ELR (cell line): ENCODE measurements around the gene G3BP1.
A peak's percentile ranks its signal among the peaks of the same experiment; 100 is the strongest.
"Not testable (repeated sequence)": the region's sequence is repeated elsewhere in the genome, so short reads cannot be mapped to it uniquely, and the experiment has no call there.

Experiments used
- DNase-seq: peaks from one replicate; pipeline ENCODE4 v3.0.0-alpha.2; 2015; ENCODE audit warnings: low read depth

The G3BP1 gene

DNA sequence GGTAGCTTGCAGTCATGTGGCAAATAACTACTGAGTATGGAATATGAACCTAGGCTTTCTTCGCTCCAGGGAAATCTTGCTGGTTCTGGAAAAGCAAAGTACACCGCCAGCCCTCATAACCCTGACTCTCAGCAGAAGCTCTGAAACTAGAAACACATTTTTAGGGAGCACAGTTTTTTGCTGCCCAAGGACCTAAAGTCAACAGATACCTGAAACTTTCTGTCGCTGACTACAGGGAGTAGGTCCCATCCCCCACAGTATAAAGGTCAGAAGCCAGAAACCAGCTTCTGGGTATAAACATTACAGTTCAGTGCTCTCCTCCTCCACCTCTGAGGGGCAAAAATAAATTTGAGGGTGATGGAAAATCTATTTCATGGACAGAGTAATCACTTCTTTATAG lies 16.4 kb upstream of the G3BP1 start:
- DNase-seq: no peak

DNA sequence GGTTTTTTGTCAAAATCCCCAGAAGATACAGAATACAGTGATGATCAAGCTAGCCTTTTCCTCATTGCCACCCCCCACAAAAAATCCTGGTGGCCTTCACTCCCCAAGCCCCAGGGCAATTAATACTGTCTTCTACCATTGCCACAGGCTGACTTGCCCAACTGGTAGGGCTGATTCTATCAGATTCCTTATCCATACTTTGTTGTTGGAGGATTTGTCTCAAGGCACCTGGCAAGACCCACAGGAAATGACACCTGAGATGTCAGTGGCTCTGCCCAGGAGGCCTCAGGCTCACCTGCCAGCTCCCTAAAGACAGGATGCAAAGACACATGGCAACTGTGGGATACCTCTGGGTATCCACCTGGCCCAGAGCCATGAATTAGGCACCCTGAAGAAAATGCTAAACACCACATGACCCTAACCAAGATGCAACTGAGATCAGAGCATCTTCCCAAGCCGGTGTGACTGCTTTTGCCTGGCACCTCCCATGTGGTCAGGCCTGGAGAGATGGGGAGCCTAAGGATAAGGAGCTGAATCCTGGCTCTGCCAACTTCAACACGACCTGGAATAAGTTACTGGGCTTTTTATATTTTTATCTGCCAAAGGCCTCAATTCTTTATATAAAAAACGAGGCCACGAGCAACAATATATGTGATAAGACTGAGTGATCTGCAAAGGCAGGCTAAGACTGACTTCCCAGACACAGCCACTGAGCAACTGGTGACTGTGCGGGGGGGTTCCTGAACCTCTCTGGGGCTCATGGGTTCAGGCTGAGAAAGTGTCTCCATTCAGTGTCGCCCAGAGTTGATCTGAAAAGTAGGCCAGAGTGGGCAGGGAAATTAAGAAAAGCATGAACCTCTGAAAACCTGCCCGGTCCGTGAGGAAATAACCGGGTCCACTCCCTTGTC lies 14.3 kb upstream of the G3BP1 start:
- DNase-seq: peak; percentile 54

DNA sequence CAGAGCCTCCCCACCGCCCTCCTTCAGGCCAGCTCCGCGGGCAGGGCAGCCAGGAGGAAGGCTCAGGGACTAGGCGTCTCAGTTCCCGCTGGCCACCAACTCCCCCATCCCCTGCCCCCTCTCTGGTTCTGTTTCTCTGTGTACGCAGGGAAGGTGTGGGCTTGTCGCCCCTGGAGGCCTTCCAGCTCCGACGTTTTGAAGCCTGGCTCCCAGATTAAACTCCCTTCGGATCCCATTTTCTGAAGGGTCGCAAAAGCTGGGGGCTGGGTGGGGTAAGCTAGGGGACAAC lies 13.7 kb upstream of the G3BP1 start:
- DNase-seq: peak; percentile 46

DNA sequence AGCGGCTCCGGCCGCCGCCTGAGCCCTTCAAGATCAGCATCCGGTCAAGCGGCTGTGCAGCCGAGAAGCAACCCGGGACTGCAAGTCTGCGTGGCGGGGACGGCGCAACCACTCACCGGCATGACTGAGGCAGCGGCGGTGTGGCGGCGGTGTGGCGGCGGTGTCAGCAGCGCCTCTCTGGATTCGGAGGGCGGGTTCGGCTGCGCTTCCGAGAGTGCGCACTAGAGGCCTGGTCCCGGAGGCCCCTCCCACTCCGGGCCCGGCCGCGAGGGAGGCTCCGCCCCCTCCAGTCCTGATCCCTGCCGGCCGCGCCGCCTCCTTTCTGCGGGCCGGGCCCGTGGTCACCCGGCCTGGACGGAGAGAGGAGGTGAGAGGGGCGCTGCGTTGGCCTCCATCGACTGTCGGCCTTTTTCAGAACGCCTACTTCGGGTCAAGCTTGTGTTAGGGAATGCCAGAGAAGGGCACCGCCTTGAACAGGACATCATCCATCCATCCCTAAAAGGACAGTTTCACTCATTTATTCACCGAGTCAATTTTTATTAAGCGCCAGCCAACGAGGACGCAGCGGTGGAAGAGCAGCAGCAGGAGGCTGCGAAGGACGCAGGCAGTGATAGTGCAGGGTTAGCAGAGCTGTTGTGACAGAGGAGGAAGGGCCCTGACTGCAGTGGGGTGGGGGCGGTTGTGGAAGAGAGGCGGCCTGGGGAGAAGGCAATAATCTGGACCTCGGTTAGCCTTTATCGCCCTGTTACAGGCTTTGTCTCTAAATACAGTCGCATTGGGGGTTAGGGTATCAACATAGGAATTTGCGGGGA lies 13.1 kb upstream of the G3BP1 start, which contains the start of gene ATOX1:
ATOX1 (minus strand) TSS at position 202 of the 812 bp plus-strand sequence; CDS start at position 122, 80 bp downstream.
- DNase-seq: peak; percentile 95

DNA sequence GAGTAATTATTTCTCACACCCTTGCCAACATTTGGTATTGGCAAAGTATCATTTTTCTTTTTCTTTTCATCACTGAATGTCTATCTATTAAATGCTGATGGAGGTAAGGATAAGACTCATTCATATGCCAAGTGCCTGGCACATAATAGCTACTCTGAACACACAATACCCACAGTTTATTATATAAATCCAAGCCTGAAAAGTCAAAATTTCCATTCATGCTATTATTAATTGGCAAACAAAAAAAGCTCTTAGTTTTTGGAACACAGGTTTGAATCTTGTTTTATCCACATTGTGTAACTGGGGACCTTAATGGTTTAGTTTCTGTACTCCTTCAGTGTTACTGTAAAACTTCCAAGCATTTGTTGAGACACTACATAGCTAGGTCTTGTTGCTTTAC lies 7.0 kb upstream of the G3BP1 start:
- no peak for DNase-seq

DNA sequence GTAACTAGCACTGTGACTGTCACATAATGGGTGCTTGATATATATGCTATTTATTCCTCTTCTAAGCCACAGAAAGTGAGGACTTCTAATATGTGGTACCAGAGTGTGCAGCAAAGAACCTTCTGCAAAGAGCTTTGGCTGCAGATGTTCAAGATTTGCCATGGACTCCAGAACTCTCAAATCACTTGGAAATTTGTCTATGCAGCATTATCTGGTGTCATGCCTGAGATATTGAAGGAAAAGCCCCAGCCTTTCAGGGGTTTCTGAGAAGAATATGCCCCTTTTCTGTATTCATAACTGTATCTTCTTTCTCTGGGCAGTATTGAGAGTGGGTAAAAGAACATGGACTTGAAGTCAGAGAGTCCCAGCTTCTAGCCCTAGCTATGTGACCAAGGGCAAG lies 4.8 kb upstream of the G3BP1 start:
- DNase-seq: no peak

DNA sequence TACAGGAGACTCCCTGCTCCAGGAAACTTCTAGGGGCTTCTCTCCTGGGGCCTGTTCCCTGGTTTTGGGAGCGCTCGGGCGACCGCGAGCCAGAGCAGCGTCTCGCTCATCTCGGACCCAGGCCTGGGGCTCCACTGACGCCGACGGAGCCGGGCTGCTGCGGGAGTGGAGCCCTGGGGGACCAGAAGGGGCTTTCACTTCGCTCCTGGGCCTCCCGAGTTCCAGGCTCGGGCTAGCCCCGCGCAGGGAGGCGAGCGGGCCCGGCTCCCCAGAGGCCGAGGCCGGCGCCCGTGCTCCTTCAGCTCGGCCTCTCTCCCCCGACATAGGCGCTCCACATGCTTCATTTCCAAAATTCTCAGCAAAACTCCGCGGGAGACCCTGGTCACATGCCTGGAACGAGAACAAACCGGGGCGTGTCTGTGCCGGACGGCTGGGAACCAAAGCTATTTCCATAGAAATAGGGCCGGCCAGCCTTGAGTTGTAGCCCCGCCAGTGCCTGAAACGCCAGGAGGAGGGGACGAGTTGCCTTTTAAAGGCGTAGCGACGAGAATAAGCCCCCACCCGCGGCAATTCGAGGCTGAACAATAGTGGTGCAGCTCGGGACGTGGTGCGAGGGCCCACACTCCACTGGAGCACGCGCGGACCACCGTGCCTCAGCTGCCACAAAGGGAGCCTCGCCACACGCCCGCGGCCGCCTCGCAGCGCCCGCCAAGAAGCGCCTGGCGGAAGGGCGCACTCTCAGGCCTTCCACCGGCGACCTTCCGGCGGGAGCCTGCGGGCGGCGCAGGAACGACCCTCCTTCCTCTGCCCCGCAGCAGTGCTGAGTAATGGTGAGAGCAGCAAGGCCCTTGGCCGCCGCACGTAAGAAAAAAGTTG lies 1.1 kb upstream of the G3BP1 start:
- DNase-seq: peak; percentile 82

DNA sequence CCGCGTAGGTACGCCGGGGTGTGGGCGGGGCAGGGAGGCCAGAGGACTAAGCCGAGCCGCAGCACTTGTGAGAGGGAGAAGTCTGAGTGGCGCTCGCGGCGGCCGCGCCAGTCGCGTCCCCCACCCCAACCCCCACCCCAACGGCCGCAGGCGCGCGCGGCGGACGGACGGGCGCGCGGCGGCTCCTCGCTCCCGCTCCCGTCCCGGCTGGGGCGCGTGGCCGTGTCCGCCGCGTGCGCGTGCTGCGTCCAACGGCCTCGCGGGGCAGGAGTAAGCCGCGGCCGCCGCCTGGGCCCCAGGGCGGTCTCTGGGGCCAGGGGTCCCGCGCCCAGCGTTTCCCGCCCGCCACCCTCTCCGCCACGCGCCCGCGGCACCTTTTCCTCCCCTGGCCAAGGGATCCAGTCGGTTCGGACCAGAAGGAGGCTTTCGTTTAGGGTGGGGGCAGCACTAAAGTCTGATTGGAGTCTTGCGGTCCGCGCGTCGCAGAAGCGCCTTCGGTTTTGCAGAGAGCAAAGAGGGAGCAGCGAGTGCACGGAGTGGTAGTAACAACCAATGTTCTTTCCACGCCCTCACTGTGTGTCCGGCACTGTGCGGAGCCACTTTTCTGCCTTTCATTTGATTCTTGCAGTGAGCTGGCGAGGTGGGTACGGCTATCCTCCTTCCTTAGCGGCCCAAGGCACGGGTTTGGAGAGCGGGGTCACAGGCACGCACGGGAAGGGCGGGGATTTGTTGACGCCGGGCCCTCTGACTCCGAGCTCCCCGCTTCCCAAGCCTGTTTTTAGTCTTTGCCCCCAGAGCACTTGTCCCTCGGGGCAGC lies 483 bp downstream of the G3BP1 start:
- DNase-seq: peak; percentile 60

DNA sequence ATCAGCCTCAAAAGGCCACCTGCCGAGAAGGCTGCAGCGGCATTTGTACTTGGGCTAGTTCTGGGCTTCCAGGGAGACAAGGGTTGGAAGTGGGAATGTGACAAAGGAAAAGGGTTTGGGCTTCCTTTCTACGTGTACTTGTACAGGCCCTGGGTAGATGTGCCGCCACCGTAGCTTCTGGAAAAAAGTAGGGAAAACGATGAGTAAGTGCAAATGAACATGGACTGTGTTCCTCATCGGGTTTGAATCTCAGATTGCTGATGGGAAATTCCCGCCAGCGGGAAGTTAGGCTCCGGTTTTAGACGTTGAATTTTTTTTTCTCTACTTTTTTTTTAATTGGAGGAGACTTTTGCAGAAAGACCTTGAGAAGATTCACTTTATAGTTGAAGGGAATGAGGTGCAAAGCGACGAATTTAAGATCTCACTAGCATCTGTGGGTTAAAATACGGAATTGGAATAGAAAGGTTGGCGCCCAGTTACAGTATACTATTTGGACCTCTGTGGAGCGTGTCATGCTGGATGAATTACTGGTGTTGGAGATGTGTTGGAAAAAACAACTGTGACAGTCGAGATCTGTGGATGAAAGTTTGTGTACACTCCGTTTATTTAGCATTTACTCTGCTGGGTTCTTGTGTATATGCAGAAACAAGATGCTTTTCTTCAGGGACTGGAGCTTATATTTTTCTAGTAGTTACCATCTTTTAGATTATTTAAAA lies 1.2 kb downstream of the G3BP1 start:
- DNase-seq: peak; percentile 61

DNA sequence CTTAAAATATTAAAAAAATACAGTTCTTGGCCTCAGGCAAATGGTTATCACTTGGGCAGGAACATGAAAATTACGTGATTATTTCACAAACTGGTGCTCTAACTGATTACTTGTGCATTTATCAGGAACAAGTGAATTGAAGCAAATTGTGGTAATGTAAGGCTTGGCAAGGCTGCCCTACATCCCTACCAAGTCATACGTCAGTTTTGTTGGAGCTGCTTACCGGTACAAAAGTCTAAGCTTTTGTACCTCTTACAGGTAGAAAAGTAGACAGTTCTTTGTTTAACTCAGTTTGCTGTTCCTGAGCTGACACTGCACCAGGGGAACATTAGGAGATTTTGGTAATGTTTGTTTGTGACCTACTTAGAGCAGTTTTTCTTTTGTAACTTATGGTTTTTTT lies 2.2 kb downstream of the G3BP1 start:
- peak; percentile 22 for DNase-seq

DNA sequence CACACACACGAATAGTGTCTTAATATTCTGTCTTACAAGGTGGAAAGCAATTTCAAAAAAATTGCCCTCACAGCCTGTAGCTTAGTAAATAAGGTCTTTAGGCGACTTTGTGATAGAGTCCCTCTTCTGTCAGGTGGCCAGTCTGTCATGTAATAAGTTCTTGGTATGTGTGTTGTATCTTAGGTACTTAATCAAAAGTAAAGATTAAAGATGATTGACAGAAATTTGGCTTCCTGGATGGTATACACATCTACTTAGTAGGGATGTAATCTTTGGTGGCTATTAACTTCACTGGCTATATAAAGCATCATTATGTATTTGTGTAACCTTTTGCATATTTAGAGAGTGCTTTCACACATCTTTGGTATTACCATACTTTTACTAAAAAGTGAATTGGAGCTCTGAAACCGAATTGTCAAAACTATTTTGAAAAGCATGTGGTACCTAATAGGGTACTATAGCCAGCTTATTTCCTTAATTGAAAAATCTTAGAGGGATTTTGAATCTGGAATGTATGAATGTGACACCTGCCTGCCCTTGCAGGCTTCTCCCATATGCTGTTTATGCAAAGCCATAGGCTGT lies 3.4 kb downstream of the G3BP1 start:
- DNase-seq: no peak

DNA sequence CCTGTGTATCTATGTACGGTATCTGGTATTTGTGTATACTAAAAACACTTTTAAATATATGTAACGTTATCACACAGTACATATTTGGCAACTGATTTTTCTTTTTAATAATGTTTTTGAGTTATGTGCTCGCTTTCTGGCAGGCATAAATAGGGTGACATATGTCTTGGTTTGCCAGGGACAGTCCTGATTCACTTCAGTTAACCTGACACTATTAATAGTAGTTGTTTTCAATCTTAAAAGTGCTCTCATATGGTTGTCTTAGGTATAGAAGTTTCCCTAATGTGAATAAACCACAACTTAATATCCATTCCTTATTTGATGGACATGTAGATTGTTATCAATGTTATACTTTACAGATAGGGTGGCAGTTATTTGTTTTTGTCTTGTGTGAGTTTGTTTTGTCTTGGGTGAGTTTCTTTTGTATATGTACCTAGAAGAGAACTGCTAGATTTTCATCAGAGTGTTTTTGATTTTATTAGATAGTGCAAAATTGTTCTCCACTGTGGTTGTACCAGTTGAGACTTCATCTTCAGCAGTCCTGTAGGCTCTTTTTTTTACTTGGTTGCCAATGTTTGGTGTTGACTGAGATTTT lies 7.9 kb downstream of the G3BP1 start:
- DNase-seq: no peak

DNA sequence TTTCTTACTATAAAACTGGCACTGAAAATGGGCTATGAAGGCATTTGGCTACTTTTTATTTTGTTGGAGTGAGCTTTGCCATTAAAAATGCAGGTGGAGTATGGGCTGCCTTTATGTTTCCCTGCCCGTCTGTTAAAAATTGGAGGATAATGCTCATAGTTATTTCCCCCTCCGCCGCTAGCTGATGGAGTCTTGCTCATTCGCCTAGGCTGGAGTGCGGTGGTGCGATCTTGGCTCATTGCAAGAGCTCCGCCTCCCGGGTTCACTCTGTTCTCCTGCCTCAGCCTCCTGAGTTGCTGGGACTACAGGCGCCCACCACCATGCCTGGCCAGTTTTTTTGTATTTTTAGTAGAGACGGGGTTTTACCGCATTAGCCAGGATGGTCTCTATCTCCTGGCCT lies 8.6 kb downstream of the G3BP1 start:
- DNase-seq: no peak

DNA sequence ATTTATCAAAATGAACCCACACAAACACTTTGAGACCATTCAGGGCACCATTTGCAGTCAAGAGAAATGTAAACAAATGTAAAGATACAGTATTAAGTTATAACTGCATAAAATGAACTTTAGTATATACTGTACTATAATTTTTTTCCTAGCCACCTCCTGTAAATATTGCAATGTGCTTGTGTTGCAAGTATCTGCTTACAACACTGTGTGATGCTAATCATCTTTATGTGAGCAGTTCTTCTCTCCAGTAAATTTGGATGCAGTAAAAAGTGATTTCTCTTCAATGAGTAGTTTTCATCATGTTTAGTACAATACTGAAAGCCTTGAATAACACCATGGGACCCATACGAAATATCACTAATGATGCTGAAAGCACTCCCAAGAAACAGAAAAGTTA lies 9.4 kb downstream of the G3BP1 start:
- DNase-seq: no peak

DNA sequence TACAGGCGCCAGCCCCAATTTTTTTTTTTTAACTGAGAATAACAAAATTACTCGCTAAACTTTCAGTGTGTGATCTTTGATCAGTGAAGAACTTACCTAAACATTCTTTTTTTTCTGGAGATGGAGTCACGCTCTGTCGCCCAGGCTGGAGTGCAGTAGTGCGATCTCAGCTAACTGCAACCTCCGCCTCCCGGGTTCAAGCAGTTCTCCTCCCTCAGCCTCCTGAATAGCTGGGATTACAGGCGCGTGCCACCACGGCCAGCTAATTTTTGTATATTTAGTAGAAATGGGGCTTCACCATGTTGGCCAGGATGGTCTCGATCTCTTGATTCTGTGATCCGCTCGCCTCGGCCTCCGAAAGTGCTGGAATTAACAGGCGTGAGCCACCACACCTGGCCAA lies 11.9 kb downstream of the G3BP1 start:
- not testable (repeated sequence) for DNase-seq

DNA sequence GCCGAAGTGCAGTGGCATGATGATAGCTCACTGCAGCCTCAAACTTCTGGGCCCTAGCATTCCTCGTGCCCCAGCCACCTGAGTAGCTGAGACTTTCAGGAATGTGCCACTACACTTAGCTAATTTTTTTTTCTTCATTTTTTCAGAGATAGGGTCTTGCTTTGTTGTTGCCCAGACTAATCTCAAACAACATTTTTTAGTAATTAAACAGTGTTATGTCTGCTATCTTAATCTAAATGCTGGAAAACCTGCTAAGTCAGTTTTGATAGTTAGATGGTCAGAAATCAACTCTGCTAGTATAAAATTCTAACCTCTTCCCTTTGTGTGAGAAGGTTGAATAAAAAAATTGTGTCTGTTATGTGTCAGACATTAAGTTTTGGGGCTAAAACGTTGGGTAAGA lies 12.4 kb downstream of the G3BP1 start:
- DNase-seq: no peak

DNA sequence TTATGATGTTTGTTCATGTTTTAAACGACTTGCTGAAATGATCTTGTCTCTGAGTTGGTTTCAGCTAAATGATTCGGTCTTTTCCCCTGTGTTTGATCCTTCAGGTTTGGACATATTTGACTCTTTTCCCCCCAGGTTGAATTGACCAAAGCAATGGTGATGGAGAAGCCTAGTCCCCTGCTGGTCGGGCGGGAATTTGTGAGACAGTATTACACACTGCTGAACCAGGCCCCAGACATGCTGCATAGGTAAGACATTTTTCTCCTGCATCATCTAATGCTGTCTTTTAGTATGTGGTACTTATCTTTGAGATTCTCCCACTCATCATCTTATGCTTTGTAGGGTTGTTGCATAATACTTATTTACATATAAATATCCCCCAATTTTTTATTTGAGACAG lies 14.7 kb downstream of the G3BP1 start:
- DNase-seq: no peak

DNA sequence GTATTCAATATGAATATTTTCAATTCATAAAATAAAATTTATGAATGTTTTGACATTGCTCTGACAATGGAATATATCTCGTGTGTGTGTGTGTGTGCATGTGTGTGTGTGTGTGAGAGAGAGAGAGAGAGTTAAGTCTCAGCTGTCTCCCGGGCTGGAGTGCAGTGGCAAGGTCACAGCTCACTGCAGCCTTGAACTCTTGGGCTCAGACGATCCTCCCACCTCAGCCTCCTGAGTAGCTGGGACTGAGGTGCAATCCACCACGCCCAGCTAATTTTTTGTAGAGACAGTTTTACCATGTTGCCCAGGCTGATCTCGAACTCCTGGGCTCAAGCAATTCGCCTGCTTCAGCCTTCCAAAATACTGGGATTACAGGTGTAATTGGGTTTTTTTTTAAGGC lies 16.1 kb downstream of the G3BP1 start:
- DNase-seq: no peak

DNA sequence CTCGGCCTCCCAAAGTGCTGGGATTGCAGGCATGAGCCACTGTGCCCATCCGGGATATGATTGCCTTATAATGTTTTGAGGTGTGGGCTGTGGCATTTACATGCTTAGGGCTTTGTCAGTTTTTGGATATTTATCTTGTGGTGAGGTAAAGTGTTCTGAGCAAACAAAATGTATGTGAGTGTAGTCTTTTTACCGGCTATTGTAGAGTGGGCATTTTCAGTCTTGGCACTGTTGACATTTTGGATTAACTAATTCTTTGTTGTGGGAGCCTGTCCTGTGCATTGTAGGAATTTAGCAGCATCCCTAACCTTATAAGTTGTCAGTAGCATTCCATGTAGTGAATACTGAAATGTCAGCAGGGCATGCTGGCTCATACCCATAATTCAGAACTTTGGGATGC lies 21.6 kb downstream of the G3BP1 start:
- DNase-seq: no peak

DNA sequence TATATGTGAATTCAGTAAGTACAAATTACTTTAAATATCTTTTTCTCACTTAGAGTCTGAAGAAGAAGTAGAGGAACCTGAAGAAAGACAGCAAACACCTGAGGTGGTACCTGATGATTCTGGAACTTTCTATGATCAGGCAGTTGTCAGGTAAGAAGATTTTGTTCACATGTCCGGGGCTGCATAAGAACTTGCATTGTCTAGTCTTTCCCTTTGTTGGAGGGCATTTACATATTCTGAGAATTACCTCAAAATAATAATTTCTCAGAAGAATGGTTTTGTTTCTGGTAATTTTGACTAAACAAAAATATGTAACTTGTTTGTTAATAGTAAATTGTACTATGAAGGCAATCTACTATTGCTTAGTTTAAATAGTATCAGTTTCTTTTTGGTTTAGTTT lies 23.7 kb downstream of the G3BP1 start:
- no peak for DNase-seq
